ENCODE measurements around the gene BPIFB1. TPM values are rescaled to one million over a fixed set of nuclear protein-coding genes. Genes with fewer than 3 reads are reported as not detected.

BPIFB1 gene
- total and polyA plus RNA-seq, 2 of the 13 experiments (the other 11 are each of a cell fraction or from before 2014, with no cell fraction given), result 0.82 to 4.4 TPM

DNA sequence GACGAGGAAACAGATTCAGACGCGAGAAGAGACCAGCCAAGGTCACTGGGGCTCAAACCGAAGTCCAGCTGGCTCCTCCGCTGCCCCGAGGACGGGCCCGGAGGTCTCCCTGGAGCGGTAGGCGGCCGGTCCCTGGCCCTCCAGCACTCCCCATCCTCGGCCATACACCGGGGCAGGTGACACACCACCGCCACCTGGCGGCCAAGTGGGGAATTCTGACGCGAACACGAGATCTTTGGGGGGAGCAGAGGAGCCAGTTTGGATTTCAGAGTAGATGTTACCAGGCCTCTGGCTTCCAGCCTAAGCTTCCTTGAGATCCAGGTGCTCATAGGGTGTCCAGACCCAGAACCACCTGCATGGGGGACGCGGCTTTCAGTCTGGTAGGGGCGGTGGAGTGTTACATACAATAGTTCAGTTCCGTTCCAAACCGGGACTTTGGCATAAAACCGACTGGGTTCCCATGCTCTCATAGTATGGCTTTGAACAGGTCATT lies 16.1 kb downstream of the BPIFB1 start (continued):
- TF ChIP-seq SAP130 (CRISPR knock-in tag; IDR thresholded peaks at IDR 0.05; ENCODE audit: low read depth), result no peak
- no peak for TF ChIP-seq HOXD1 (CRISPR knock-in tag; IDR thresholded peaks at IDR 0.05)
- peak; percentile 47; the same call in 1 of the 2 replicates for TF ChIP-seq ZNF746 (CRISPR knock-in tag; IDR thresholded peaks at IDR 0.05)
- 0 out of 2 replicates have a peak, but pooled peaks have one; percentile 57 for TF ChIP-seq HIVEP1 (CRISPR knock-in tag; IDR thresholded peaks at IDR 0.05)
- peak; percentile 46; the same call in 1 of the 2 replicates for TF ChIP-seq RXRA (CRISPR knock-in tag; IDR thresholded peaks at IDR 0.05)
- 0 out of 2 replicates have a peak, but pooled peaks have one; percentile 68 for TF ChIP-seq GZF1 (CRISPR knock-in tag; IDR thresholded peaks at IDR 0.05)
- TF ChIP-seq ZNF670 (CRISPR knock-in tag; IDR thresholded peaks at IDR 0.05; ENCODE audit: borderline replicate concordance), result no peak
- TF ChIP-seq, protein P1, sequence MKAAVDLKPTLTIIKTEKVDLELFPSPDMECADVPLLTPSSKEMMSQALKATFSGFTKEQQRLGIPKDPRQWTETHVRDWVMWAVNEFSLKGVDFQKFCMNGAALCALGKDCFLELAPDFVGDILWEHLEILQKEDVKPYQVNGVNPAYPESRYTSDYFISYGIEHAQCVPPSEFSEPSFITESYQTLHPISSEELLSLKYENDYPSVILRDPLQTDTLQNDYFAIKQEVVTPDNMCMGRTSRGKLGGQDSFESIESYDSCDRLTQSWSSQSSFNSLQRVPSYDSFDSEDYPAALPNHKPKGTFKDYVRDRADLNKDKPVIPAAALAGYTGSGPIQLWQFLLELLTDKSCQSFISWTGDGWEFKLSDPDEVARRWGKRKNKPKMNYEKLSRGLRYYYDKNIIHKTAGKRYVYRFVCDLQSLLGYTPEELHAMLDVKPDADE (CRISPR knock-in tag; IDR thresholded peaks at IDR 0.05), result no peak
- TF ChIP-seq ZNF12 (CRISPR knock-in tag; IDR thresholded peaks at IDR 0.05), result peak; percentile 56; the same call in 1 of the 2 replicates
- 0 out of 2 replicates have a peak, but pooled peaks have one; percentile 12 for TF ChIP-seq PITX1 (CRISPR knock-in tag; IDR thresholded peaks at IDR 0.05)
- no peak for TF ChIP-seq ZNF615 (CRISPR knock-in tag; IDR thresholded peaks at IDR 0.05; ENCODE audit: borderline replicate concordance)
- TF ChIP-seq, protein P2, sequence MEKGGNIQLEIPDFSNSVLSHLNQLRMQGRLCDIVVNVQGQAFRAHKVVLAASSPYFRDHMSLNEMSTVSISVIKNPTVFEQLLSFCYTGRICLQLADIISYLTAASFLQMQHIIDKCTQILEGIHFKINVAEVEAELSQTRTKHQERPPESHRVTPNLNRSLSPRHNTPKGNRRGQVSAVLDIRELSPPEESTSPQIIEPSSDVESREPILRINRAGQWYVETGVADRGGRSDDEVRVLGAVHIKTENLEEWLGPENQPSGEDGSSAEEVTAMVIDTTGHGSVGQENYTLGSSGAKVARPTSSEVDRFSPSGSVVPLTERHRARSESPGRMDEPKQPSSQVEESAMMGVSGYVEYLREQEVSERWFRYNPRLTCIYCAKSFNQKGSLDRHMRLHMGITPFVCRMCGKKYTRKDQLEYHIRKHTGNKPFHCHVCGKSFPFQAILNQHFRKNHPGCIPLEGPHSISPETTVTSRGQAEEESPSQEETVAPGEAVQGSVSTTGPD (CRISPR knock-in tag; IDR thresholded peaks at IDR 0.05), result no peak
- TF ChIP-seq, protein P3, sequence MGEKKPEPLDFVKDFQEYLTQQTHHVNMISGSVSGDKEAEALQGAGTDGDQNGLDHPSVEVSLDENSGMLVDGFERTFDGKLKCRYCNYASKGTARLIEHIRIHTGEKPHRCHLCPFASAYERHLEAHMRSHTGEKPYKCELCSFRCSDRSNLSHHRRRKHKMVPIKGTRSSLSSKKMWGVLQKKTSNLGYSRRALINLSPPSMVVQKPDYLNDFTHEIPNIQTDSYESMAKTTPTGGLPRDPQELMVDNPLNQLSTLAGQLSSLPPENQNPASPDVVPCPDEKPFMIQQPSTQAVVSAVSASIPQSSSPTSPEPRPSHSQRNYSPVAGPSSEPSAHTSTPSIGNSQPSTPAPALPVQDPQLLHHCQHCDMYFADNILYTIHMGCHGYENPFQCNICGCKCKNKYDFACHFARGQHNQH (CRISPR knock-in tag; IDR thresholded peaks at IDR 0.05), result peak; percentile 43; the same call in 1 of the 2 replicates
- TF ChIP-seq ZNF816 (CRISPR knock-in tag; IDR thresholded peaks at IDR 0.05; ENCODE audit: borderline replicate concordance), result no peak
- TF ChIP-seq PAX8 (CRISPR knock-in tag; IDR thresholded peaks at IDR 0.05; ENCODE audit: borderline replicate concordance), result no peak
- TF ChIP-seq GABPB1 (CRISPR knock-in tag; IDR thresholded peaks at IDR 0.05), result peak; percentile 54; the same call in 1 of the 2 replicates
- peak; percentile 62; the same call in 1 of the 2 replicates for TF ChIP-seq KDM4B (CRISPR knock-in tag; IDR thresholded peaks at IDR 0.05)
- 0 out of 2 replicates have a peak, but pooled peaks have one; percentile 61 for TF ChIP-seq ERF (CRISPR knock-in tag; IDR thresholded peaks at IDR 0.05)
- TF ChIP-seq SALL1 (CRISPR knock-in tag; IDR thresholded peaks at IDR 0.05), result peak; percentile 50
- TF ChIP-seq, protein P4, sequence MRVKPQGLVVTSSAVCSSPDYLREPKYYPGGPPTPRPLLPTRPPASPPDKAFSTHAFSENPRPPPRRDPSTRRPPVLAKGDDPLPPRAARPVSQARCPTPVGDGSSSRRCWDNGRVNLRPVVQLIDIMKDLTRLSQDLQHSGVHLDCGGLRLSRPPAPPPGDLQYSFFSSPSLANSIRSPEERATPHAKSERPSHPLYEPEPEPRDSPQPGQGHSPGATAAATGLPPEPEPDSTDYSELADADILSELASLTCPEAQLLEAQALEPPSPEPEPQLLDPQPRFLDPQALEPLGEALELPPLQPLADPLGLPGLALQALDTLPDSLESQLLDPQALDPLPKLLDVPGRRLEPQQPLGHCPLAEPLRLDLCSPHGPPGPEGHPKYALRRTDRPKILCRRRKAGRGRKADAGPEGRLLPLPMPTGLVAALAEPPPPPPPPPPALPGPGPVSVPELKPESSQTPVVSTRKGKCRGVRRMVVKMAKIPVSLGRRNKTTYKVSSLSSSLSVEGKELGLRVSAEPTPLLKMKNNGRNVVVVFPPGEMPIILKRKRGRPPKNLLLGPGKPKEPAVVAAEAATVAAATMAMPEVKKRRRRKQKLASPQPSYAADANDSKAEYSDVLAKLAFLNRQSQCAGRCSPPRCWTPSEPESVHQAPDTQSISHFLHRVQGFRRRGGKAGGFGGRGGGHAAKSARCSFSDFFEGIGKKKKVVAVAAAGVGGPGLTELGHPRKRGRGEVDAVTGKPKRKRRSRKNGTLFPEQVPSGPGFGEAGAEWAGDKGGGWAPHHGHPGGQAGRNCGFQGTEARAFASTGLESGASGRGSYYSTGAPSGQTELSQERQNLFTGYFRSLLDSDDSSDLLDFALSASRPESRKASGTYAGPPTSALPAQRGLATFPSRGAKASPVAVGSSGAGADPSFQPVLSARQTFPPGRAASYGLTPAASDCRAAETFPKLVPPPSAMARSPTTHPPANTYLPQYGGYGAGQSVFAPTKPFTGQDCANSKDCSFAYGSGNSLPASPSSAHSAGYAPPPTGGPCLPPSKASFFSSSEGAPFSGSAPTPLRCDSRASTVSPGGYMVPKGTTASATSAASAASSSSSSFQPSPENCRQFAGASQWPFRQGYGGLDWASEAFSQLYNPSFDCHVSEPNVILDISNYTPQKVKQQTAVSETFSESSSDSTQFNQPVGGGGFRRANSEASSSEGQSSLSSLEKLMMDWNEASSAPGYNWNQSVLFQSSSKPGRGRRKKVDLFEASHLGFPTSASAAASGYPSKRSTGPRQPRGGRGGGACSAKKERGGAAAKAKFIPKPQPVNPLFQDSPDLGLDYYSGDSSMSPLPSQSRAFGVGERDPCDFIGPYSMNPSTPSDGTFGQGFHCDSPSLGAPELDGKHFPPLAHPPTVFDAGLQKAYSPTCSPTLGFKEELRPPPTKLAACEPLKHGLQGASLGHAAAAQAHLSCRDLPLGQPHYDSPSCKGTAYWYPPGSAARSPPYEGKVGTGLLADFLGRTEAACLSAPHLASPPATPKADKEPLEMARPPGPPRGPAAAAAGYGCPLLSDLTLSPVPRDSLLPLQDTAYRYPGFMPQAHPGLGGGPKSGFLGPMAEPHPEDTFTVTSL (CRISPR knock-in tag; IDR thresholded peaks at IDR 0.05; ENCODE audit: borderline replicate concordance), result no peak
- 0 out of 2 replicates have a peak, but pooled peaks have one; percentile 65 for TF ChIP-seq MZF1 (CRISPR knock-in tag; IDR thresholded peaks at IDR 0.05; ENCODE audit: borderline replicate concordance)
- peak; percentile 81; the same call in 1 of the 2 replicates for TF ChIP-seq ZNF572 (CRISPR knock-in tag; IDR thresholded peaks at IDR 0.05)

Measured in HepG2 (cell line).